Glomerular endothelial cell (primary cell): ENCODE measurements around the gene PTPRJ. TPM values are rescaled to one million over a fixed set of nuclear protein-coding genes. Genes with fewer than 3 reads are reported as not detected.

Experiments
- DNase-seq: peaks from one replicate; pipeline ENCODE4 v3.0.0-alpha.2; 2011; ENCODE audit warnings: low read depth, low spot score; ENCODE audit errors: extremely low read depth
- total RNA-seq: library from RNA; depleted of rRNA; stranded (reverse); fragments of >200 nt; gene quantifications from 2 replicates; pipeline ENCODE4 v1.2.3, GENCODE V29; 2015

Gene PTPRJ
- total RNA-seq, 1 donor from 2014 or later = 17.3 TPM

DNA sequence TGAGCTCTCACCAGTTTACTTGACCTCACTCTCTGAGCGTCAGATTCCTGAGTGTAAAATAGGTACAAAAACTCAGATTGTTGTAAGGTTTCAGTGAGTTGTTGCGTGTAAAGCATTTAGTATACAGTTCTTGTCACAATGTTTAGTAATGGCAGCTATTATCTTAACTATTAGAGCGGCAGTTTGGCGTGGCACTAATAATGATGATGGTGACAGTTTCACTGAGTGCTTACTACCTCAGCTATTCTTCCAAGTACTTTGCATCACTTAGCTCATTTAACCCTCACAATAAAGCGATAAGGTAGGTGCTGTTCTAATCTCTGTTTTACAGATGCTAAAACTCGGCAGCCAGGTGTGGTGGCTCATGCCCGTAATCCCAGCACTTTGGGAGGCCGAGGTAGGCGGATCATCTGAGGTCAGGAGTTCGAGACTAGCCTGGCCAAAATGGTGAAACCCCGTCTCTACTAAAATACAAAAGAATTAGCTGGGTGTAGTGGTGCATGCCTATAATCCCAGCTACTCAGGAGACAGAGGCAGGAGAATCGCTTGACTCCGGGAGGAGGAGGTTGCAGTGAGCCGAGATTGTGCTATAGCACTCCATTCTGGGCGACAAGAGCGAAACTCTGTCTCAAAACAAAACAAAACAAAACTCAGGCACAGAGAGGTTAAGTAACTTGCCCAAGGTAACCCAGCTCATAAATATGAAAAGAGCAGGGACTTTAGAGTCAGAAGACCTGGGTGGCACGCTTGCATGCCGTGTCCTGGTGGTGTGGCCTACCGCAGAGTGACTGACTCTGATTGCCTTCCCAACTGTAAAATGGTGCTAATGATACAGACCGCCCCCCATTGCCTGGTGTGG is 76.2 kb downstream of the PTPRJ start:
- no peak for DNase-seq

GRCh38 chr11:48058064-48058463 is 77.7 kb downstream of the PTPRJ start:
- no peak for DNase-seq

GRCh38 chr11:48058788-48059187 is 78.4 kb downstream of the PTPRJ start:
- DNase-seq = no peak

GRCh38 chr11:48062649-48063048 is 82.3 kb downstream of the PTPRJ start:
- DNase-seq = no peak

DNA sequence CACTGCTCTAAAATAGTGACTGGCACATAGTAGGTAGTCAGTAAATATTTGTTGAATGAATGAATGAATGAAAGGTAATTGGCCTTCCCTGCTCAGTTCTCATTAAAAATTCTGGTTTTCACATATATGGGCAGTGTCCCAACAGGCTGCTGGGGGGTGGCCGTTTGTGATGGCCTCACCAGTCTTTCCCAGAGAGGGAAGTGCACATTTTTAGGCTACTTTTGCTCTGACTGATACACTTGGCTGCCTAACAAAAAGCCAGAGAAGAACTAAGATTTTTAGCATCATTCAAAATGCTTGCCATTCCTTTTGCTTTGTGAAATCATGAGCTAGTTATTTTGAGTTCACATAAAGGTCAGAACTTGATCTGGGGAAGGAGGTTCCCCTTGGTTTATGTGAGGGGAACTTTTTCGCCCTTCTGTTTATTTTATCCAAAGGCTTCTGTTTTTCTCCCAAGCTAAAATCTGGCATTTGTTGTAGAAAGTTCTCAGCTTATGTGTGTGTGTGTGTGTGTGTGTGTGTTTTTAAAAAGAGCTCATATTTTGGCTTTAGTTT is 83.1 kb downstream of the PTPRJ start:
- DNase-seq = no peak

GRCh38 chr11:48064306-48064705 is 83.9 kb downstream of the PTPRJ start:
- DNase-seq = no peak

- DNase-seq = no peak
Measured at GRCh38 chr11:48066881-48067800, 86.8 kb downstream of the PTPRJ start.

GRCh38 chr11:48073031-48073861 is 92.9 kb downstream of the PTPRJ start:
- no peak for DNase-seq

GRCh38 chr11:48074425-48075181 is 94.2 kb downstream of the PTPRJ start:
- no peak for DNase-seq

GRCh38 chr11:48075637-48076036 is 95.3 kb downstream of the PTPRJ start:
- DNase-seq = no peak

DNA sequence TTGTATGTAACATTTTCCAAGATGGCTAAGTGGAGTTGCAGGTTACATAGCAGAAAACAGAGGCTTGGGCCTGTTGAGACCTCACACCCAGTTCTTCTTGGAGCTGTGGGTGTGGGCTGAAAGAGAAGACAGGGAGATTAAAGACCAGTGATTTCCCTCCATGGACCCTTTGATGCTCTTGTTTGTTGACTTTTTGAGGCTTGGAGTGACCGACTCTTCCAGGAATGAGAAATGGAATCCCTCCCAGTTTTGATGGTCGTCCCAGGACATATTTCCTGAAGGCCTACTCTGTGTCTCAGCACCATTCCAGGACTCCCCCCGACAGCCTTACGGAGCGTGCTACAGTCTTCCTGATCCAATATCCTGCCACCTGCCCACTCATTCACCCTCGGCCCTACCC is 96.9 kb downstream of the PTPRJ start:
- no peak for DNase-seq

DNA sequence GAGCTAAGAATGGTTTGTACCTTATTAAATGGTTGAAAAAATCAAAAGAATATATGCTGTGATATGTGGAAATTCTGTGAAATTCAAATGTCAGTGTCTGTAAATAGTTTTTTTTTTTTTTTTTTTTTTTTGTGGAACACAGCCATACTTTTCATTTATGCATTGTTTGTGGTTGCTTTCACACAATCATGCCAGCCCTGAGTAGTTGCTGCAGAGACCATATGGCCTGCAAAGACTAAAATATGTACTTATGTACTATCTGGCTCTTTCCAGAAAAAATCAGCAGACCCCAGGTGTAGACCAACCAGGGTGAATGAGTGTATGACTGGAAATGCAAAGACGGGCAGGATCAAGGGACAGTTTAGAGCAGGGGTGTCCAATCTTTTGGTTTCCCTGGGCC is 98.3 kb downstream of the PTPRJ start:
- DNase-seq = no peak

GRCh38 chr11:48079596-48079995 is 99.2 kb downstream of the PTPRJ start:
- DNase-seq = no peak

DNA sequence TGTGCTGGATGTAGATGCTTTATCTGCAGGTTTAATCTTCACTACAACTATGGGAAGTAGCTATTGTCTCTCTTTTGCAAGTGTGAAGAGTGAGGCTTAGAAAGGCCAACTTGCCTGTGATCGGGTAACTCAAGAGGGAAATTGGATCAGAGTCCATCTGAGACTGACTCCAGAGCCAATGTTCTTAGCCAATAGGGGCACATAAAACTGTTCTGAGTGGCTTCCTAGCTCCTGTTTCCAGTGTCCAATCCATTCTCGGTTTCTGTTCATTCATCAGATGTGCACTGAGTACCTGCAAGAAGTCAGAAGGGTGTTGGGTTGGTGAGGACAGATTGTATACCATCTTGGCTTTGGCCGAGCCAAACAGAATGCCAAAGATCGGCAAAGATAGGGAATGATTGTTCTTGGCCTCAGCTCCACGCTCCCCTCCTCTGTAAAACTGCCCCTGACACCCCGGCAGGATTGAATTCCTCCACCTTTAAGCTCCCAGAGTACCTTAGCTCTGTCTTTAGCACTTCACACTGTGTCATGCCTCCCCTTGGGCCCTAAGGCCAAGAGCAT is 100.0 kb downstream of the PTPRJ start:
- no peak for DNase-seq

DNA sequence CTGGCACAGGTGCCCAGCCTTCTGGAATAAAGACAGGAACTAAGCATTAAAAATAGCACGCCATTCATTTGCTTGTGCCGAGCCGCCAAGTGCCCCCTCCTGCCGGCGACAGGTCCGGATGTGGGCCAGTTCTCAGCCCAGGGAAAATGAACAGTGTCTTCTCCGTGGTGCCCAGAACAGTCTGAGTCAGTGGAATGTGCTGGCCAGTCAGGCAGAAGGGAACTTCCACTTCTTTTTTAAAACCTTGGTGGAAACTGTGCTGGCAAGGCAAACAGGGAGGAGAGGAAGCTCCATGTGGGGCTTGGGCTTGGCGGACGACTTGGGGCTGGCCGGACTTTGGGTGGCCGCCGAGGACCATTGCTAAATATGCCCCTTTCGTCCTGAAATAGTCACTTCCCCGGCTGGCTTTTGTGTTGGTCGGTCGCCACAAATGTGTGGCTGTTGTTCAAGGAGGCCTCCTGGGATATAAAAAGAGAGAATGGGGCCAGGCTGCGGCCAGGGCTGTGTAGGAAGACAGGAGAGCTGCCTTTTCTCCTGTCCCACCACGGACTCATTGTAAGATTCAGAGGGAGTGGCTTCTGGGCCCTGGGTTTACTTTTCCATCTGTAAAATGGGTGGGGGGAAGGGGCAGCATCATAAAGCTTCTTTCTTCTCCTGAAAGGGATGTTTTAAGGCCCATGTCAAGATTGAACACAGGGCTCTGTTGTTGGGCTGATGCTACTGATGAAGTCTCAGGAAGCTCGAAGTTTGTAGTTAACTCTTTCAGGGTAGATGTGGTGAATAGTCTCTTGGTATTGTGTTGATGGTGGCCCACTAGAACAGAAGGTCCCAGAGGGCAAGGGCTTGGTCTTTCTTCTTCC is 101.0 kb downstream of the PTPRJ start:
- no peak for DNase-seq

DNA sequence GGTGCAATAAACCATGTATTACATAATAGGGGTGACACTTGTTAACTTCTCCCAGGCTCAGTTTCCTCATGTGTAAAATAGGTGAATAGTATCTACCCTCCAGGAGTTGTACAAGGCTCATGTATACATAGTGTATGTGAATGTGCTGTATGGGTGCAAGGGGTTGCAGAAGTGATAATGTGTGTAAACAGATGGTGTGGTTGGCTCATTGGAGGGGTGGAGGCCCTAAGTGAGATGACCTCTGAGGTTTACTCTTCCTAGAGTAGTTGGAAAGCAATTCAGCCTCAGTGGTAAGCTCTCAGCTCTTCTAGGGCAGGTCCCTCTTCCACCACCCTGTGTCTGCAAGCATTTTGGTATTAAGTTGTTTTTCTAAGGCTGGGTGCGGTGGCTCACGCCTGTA is 102.4 kb downstream of the PTPRJ start:
- no peak for DNase-seq

GRCh38 chr11:48083421-48083820 is 103.1 kb downstream of the PTPRJ start:
- DNase-seq = no peak

DNA sequence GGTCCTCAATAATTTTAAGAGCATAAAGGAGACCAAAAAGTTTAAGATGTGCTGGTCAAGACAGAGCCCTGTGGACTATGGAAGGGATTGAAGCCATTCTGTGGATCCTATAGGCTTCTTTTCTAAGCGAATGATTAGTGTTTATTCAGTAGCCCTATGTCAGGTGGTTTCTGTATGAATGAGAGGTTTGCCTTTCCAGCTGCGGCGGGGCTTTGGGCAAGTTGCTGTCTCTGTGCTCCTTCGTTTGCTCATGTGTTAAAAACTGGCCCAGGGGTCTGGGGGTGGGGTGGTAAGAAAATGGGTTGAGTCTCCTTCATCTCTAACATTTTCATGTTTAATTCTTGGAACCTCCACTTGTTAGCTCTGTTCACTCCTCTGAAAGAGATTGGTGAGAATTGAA is 105.3 kb downstream of the PTPRJ start:
- no peak for DNase-seq

DNA sequence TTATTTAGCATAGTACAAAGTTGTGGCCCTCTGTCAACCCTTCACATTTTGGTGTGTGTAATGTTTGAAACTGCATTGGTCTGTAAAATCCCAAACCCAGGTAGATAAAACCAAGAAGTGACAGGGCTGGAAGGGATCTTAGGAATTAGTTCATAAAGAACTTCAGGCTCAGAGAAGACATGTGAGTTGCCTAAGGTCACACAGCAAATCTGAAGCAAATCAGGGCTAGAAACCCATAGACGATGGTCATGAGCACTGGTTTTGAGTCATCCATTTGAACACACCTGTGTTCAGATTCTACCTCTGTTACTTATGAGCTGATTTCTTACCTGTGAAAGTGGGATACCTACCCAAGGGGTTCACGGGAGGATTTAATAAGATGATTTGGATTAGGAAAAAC is 107.1 kb downstream of the PTPRJ start:
- no peak for DNase-seq
